NCI-H345 treated with DMSO at 0.1 percent for 48 hours (cell line): ENCODE results near the gene TBC1D9B.
A peak's percentile ranks its signal among the peaks of the same experiment; 100 is the strongest.

ENCODE experiments used
- DNase-seq: peaks from one replicate; lab custom pipeline; 2025; ENCODE audit not compliant: unreplicated experiment; lab: John Stamatoyannopoulos, UW

The TBC1D9B gene

GRCh38 chr5:179907556-179908324 is at the start of gene TBC1D9B:
TBC1D9B (minus strand) TSS chr5:179907897; CDS start chr5:179907821, 76 bp downstream.
- DNase-seq, result peak; percentile 54

DNA sequence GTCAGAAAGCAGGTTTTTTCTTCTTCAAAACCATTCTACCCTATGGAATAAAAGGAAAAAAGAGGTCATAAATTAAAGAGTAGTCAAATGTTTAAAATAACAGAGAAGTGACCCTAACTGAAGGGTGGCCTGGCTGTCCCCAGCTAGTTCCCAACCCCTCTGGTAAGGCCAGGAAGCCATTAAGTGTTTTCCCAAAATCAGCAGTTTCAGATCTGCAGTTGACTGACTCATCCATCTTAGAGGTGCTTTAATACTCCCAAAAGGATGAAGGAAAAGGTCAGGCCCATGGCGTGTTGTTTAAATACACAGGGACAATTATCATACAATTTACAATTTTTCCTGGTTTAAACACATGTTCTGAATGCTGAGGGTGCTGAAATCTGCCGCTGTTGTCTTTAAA is 47.9 kb upstream of the TBC1D9B start:
- DNase-seq, result no peak

GRCh38 chr5:179955062-179955461 is 47.4 kb upstream of the TBC1D9B start:
- DNase-seq, result no peak

GRCh38 chr5:179954434-179954833 is 46.7 kb upstream of the TBC1D9B start:
- no peak for DNase-seq

DNA sequence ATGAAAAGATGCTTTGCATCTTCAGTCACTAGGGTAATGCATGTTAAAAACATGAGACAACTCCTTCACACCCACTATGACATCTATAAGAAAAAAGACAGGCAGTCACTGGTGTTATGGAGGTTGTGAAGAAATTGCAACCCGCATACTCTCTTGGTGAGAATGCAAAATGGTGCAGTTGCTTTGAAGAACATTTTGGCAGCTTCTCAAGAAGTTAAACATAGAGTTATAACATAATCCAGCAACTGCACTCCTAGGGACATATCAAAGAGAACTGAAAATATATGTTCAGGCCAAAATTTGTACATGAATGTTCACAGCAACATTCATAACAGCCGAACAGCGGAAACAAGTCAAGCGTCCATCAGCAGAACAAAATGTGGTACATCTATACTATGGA is 46.3 kb upstream of the TBC1D9B start:
- no peak for DNase-seq

DNA sequence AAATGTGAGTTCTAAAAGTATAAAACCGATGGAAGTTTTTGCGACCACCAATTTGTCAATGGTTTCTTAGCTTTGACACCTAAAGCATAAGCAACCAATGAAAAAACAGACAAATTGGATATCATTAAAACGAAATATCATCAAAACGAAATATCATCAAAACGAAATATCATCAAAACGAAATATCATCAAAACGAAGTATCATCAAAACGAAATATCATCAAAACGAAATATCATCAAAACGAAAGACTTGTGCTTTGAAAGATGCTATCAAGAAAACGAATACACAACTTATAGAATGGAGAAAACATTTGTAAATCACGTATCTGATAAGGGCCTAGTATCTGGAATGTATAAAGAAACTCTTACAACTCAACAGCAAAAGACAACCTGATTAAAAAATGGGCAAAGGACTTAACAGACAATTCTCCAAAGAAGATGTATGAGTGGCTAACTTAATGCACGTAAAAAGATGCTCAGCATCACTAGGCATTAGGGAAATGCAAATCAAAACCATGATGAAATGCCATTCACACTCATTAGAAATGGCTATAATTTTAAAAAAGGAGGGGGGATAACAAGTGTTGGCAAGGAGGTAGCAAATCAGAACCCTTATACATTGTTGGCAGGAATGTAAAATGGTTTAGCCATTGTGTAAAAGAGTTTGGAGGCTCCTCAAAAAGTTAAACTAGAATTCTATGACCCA is 29.4 kb upstream of the TBC1D9B start:
- no peak for DNase-seq

- no peak for DNase-seq
Measured at GRCh38 chr5:179930788-179931473, 23.2 kb upstream of the TBC1D9B start.

DNA sequence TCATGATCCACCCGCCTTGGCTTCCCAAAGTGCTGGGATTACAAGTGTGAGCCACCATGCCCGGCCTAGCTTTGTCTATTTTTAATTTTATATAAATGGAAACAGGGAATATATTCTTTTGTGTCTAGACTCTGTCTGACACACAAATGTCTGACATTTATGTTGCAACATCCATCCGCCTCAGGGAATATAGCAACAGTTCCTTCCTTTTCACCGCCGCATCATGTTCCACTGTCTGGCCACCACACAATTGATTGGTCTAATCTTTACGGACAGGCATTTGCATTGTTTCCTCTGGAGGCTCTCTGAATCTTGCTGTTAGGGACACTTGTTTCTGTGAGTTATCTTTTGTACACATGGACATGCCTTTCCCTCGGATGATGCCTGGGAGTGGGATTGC is 20.1 kb upstream of the TBC1D9B start:
- no peak for DNase-seq

- DNase-seq, result no peak
Measured at GRCh38 chr5:179926657-179927056, 19.0 kb upstream of the TBC1D9B start.

DNA sequence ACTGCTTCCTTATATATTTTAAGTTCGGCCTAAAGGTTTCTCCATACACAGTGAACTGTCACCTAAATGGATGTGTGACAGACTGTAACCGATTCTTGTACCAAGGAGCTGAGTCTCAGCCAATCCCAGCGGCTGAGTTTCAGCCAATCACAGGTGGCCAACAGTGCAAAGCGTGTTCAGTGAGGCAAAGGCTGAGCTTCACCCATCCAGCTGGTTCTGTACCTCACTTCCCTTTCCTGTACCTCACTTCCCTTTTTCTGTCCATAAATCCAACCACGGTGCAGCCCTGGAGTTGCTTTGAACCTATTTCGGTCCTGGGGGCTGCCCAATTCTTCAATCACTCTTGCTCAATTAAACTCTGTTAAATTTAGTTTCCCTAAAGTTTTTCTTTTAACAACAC is 15.7 kb upstream of the TBC1D9B start:
- DNase-seq, result no peak

GRCh38 chr5:179920175-179920574 is 12.5 kb upstream of the TBC1D9B start:
- no peak for DNase-seq

DNA sequence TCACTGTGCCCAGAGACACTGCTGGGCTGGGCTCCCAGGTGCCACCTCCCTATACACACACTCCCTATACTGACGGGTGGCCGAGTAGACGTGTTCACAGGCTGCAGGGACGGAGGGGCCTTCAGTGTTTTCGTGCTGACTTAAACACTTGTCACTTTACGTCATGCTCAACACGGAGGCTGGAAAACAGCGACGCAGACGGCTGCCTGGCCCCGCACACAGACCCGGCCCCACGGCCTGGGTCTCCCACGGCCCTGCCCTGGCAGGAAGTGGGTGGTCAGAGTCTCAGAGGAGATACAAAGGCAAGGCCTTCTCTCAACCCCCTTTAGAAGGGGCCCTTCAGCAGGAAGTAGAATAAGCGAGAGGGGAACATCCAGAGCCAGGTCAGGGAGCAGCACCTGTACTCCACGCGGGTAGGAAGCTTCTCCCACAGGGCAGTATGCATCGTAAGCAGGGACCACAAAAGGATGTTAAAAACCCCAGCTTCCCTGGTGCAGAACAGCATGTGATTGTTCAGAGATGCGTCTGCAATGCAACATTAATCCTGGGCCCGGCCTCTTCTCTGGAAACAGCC is 11.9 kb upstream of the TBC1D9B start:
- no peak for DNase-seq

DNA sequence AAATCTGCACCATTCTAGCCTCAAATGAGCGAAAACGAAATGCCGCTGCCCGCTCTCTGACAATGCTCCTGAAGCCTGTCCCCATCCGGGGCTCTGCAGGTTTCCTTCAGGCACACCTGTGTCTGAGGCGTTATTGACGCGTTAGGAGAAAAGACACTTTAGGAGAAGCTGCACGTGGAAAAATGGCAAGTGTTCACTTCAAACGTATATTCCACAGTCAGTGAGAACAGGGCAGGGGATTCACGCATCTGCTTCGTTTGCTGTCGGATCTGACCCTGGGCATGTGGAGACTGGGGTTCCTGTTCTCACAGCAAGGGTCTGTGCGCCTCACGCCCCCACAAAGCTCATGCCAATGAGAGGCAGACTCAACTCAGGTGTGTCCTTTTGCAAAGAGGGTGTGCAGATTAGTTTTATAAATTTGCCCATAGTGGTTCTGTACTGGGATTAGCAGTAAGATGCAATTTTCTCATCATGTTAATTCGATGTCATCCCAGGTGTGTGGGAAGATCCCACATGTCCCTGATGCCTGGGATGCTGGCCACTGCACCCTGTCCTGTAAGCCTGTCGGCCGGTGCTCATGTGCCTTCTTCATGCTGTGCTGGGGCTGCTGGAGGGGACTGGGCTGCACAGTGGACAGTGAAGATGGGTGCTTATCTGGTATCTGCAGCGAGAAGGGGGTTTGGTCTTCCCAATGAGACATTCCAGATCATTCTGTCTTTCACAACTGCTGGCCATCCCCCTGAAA is 11.2 kb upstream of the TBC1D9B start:
- DNase-seq, result no peak

GRCh38 chr5:179916523-179916922 is 8.8 kb upstream of the TBC1D9B start:
- no peak for DNase-seq

DNA sequence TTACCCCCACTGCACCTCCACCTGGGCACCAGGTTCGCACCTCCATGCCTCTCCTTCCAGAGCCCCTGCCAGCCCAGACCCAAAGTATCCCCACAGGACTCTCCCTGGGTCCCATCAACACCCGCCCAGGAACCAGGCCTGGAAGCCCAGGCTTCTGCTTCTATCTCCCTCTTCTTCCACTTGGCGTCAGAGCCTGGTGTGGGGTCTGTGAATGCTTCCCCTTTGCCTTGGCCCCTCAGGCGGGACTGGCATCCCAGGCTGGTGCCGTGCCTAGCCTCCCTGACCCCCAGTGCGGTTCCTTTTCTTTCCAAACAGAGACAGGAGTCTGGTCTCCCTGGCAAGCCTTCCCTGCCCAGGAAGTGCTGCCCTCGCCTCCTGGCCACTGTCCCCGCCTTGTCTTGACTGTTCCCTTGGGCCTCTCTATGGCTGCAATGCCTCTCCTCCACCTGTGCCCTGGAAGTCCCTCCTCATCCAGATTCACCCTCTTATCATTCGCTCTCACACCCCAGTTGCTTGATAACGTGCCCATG is 7.8 kb upstream of the TBC1D9B start:
- no peak for DNase-seq

DNA sequence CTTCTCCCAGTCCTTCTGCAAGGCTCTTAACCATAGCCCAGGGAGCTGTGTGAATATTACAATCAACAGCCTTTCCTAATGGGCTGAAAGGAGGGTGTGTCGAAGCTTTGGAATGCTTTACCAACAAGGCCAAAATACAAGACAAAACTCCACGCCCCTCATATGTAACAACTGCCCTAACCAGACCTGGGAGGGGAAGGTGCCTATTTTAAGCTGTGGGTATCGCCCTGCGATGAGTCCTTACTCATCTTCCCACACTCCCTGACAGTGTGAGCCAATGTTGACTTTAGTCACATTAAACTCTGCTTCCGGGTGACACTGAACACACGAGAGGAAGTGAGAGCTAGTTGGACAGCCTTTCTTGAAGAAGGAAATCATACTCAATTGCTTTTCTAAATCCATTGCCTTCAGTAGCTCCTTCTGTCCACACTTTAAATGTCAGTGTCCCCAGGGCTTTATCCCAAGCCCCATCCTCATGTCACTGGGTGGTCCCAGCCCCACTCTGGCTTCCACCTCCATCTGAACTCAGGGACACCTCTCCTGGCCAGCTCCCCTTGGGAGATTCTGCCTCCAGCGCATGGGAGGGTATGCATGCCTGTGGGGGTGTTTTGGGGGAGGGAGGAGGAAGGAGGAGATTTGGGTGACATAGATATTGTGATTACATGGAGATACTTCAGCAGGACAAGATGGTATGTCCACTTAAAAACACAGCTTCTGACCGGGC is 6.5 kb upstream of the TBC1D9B start:
- DNase-seq, result no peak

- DNase-seq, result no peak
Measured at GRCh38 chr5:179913461-179913860, 5.8 kb upstream of the TBC1D9B start.

GRCh38 chr5:179912951-179913350 is 5.3 kb upstream of the TBC1D9B start:
- DNase-seq, result no peak

DNA sequence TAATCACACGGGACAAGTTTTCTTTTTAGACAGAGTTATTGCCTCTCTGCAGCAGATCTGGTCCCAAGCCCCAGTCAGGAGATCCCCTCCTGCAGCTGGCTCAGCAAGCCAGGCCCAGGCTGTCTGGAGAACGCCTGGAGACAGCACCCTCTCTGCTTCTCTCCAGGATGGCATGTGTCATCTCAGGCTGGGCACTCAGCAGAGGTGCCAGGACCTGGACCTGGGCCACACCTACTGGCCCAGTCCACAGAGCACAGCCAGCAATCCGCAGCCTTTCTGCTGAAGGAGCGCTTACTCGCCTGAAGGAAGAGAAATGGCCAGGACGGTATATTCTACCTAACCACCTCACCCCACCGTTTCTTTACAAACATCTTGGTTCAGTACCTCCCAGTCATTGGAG is 4.7 kb upstream of the TBC1D9B start:
- DNase-seq, result no peak

GRCh38 chr5:179909224-179909623 is 1.5 kb upstream of the TBC1D9B start:
- no peak for DNase-seq
